Heart left ventricle (tissue), 16 donors: Measurements from ENCODE around the gene ASMTL. TPM values are rescaled to one million over a fixed set of nuclear protein-coding genes. Genes with fewer than 3 reads are reported as not detected.
"Not testable (repeated sequence)": the region's sequence is repeated elsewhere in the genome, so short reads cannot be mapped to it uniquely, and the experiment has no call there.

ENCODE experiments used
- ATAC-seq, 4 donors: fragments of 200-7000 bp; cut with Tn5 transposase; one replicate each; pipeline ENCODE4 v1.9.1; 2020 to 2022; ENCODE audit warnings: moderate library complexity in 4 of 4, mild to moderate bottlenecking in 3 of 4, moderate number of reproducible peaks in 1 of 4
- DNase-seq, 5 donors: peaks; one replicate each; pipeline ENCODE4 v3.0.0-alpha.2; 2020
- H3K27ac ChIP-seq, 12 donors: fragments of 200-600 bp; sonication (generic) in 4 of 12; one replicate each; pipeline versions ENCODE4 v1.5.0 to v1.8.0; 2016 to 2022; ENCODE audit warnings: mild to moderate bottlenecking in 2 of 12
- H3K27me3 ChIP-seq, 9 donors: fragments of 200-600 bp; sonication (generic) in 2 of 9; one replicate each; pipeline versions ENCODE4 v1.5.1 to v1.8.0; 2016 to 2022; ENCODE audit warnings: mild to moderate bottlenecking in 3 of 9
- H3K36me3 ChIP-seq, 9 donors: fragments of 200-600 bp; sonication (generic) in 2 of 9; one replicate each; pipeline versions ENCODE4 v1.5.0 to v1.8.0; 2018 to 2022; ENCODE audit warnings: mild to moderate bottlenecking in 2 of 9
- H3K4me1 ChIP-seq, 12 donors: fragments of 200-600 bp; sonication (generic) in 4 of 12; one replicate each; pipeline versions ENCODE4 v1.5.0 to v1.8.0; 2016 to 2022; ENCODE audit warnings: mild to moderate bottlenecking in 3 of 12
- H3K4me3 ChIP-seq, 12 donors: fragments of 200-600 bp; sonication (generic) in 4 of 12; one replicate each; pipeline versions ENCODE4 v1.5.0 to v1.8.0; 2017 to 2022; ENCODE audit warnings: mild to moderate bottlenecking in 9 of 12, moderate library complexity in 4 of 12
- H3K9me3 ChIP-seq, 12 donors: fragments of 200-600 bp; sonication (generic) in 4 of 12; one replicate each; pipeline versions ENCODE4 v1.5.0 to v1.8.0; 2016 to 2022; ENCODE audit warnings: mild to moderate bottlenecking in 1 of 12
- POLR2A ChIP-seq, 2 donors: fragments of 450-650 bp; IDR thresholded peaks; one replicate each; pipeline ENCODE4 v1.6.1; 2017; ENCODE audit warnings: antibody characterized with exemption in 2 of 2, mild to moderate bottlenecking in 2 of 2, moderate library complexity in 2 of 2
- WGBS, 4 donors: extraction: QIAGEN DNeasy Blood & Tissue Kit in 2 of 4; methylation state at CpG; one replicate each; pipeline versions ENCODE4 v1.1.5 to v1.1.7; 2013 to 2018; 5-methylcytosine and 5-hydroxymethylcytosine counted together
- intact Hi-C, 10 donors: fragments of 100-400 bp; cut with DNase I; formaldehyde crosslinking; loops; one replicate each; pipeline versions ENCODE4 v1.11.1 to v1.14.2; 2022
- polyA plus RNA-seq, 2 donors: library from polyadenylated mRNA; stranded (reverse); fragments of 200-250 nt; gene quantifications; one replicate each; pipeline ENCODE4 v1.2.3, GENCODE V29; 2013
- total RNA-seq, 9 donors: library from RNA; depleted of rRNA in 2 of 9; stranded (reverse); fragments of >200 nt in 2 of 9; fragmentation: NEBNext Ultra II Directional in 3 of 9; extraction: Animal tissue kit (Norgen Biotek cat#: 25700) in 3 of 9; gene quantifications; one replicate each; pipeline versions ENCODE4 v1.1.0 to v1.2.4, GENCODE V29; 2016 to 2023
- TF ChIP-seq, protein P1 (sequence below), 12 donors: fragments of 200-600 bp; sonication (generic) in 4 of 12; IDR thresholded peaks; one replicate each; pipeline versions ENCODE4 v1.5.0 to v1.8.0; 2018 to 2022; ENCODE audit warnings: antibody characterized with exemption in 12 of 12, mild to moderate bottlenecking in 5 of 12
- donor health status: ischemic (EF 13 %, LVEDD 7.1; RV severe dilation, severe dysfunction).
- donor health status: healthy with polysubstance abuse.
- donor health status: DM: no; HTN: yes; CAD: no.
- donor health status: DM: no; HTN: no; CAD: no.
- donor health status: ischemic (EF 25% LVEDD 6.9; RV normal size, moderate dysfunction).
- donor health status: ischemic (EF 25% LVEDD 5.7; RV mildly dilated, moderate dysfunction).
- donor health status: healthy.
- donor health status: DM: yes; HTN: yes; CAD: no.
- donor health status: ischemic (EF 35%, LVEDD 5.7; RV mildly dilated, moderate dysfunction).
- donor health status: nonischemic (EF 11% LVEDD 7.7; RV severe dilation, severe dysfunction).
- donor health status: DM: yes; HTN: yes; CAD: no.
- donor health status: PGD.
- donor health status: ischemic (EF 29% LVEDD 5.4; RV normal size, mild dysfunction).
- donor health status: nonischemic (EF 23%, LVEDD 6.1; RV moderate dilation, normal function).

The ASMTL gene
- total and polyA plus RNA-seq, 11 donors, result 20.2 to 44.6 (median 29.1) TPM

GRCh38 chrX:1475881-1476280 is 23.2 kb upstream of the ASMTL start:
- 100% methylated on average over 1 of the region's 1 CpG for WGBS, 4 donors
- H3K27ac ChIP-seq, result no peak overlapping the region
- peaks cover 0 to 18% (median 12%) of the 10 kb centered on the region in 12 donors for H3K9me3 ChIP-seq
- intact Hi-C loops, result no loop called here
- no peaks in the 10 kb centered on the region for H3K36me3 ChIP-seq
- H3K27me3 ChIP-seq, result no peaks in the 10 kb centered on the region
- TF ChIP-seq POLR2A (IDR thresholded peaks at IDR 0.05), result no peak
- peaks cover 0 to 22% (median 0%) of the 10 kb centered on the region in 12 donors for H3K4me1 ChIP-seq
- ATAC-seq, result no peak
- no peak overlapping the region for H3K4me3 ChIP-seq
- no peak for DNase-seq

- Histone ChIP-seq H3K4me3 (no peak overlapping the region), H3K9me3 (peaks cover 0 to 18% (median 12%) of the 10 kb centered on the region in 12 donors), H3K36me3 (no peaks in the 10 kb centered on the region), H3K27ac (no peak overlapping the region), H3K27me3 (no peaks in the 10 kb centered on the region), H3K4me1 (peaks cover 0 to 18% (median 0%) of the 10 kb centered on the region in 12 donors)
- 92 to 93% (median 93%) methylated on average over 4 of the region's 4 CpGs for WGBS, 4 donors
- DNase-seq, result no peak
- intact Hi-C loops, result no loop called here
- ATAC-seq, result no peak
- TF ChIP-seq, protein P1, sequence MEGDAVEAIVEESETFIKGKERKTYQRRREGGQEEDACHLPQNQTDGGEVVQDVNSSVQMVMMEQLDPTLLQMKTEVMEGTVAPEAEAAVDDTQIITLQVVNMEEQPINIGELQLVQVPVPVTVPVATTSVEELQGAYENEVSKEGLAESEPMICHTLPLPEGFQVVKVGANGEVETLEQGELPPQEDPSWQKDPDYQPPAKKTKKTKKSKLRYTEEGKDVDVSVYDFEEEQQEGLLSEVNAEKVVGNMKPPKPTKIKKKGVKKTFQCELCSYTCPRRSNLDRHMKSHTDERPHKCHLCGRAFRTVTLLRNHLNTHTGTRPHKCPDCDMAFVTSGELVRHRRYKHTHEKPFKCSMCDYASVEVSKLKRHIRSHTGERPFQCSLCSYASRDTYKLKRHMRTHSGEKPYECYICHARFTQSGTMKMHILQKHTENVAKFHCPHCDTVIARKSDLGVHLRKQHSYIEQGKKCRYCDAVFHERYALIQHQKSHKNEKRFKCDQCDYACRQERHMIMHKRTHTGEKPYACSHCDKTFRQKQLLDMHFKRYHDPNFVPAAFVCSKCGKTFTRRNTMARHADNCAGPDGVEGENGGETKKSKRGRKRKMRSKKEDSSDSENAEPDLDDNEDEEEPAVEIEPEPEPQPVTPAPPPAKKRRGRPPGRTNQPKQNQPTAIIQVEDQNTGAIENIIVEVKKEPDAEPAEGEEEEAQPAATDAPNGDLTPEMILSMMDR (IDR thresholded peaks at IDR 0.05), result no peak
- no peak for TF ChIP-seq POLR2A (IDR thresholded peaks at IDR 0.05)
Measured at GRCh38 chrX:1475481-1475880, 22.8 kb upstream of the ASMTL start.

GRCh38 chrX:1474593-1474992 is 21.9 kb upstream of the ASMTL start:
- H3K9me3 ChIP-seq, ATAC-seq, H3K27ac ChIP-seq, H3K36me3 ChIP-seq, H3K4me3 ChIP-seq, H3K27me3 ChIP-seq, intact Hi-C loops, DNase-seq: not testable (repeated sequence)
- H3K4me1 ChIP-seq, result peaks cover 0 to 10% (median 0%) of the 10 kb centered on the region in 12 donors
- 77 to 79% (median 78%) methylated on average over 2 of the region's 2 CpGs for WGBS, 4 donors

DNA sequence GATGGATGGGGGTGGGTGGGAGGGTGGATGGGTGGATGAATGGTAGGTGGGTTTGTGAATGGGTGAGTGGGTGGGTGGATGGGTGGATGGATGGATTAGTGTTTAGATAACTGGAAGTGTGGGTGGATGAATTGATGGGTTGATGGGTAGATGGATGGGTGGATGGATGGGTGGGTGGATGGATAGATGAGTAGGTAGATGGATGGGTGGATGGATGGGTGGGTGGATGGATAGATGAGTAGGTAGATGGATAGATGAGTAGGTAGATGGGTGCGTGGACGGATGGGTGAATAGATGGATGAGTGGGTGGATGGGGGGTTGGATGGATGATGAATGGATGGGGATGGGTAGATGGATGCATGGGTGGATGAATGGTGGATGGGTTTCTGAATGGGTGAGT is 20.3 kb upstream of the ASMTL start:
- Histone ChIP-seq H3K4me3 (no peak overlapping the region), H3K36me3 (no peaks in the 10 kb centered on the region), H3K27me3 (peaks cover 0 to 8% (median 0%) of the 10 kb centered on the region in 9 donors), H3K4me1 (peaks cover 0 to 16% (median 0%) of the 10 kb centered on the region in 12 donors), H3K9me3 (no peaks in the 10 kb centered on the region), H3K27ac (no peak overlapping the region)
- ATAC-seq, result no peak
- no peak for DNase-seq
- intact Hi-C loops, result no loop called here
- 88 to 96% (median 91%) methylated on average over 2 of the region's 2 CpGs for WGBS, 4 donors
- TF ChIP-seq, protein P1 (IDR thresholded peaks at IDR 0.05), result no peak
- no peak for TF ChIP-seq POLR2A (IDR thresholded peaks at IDR 0.05)

DNA sequence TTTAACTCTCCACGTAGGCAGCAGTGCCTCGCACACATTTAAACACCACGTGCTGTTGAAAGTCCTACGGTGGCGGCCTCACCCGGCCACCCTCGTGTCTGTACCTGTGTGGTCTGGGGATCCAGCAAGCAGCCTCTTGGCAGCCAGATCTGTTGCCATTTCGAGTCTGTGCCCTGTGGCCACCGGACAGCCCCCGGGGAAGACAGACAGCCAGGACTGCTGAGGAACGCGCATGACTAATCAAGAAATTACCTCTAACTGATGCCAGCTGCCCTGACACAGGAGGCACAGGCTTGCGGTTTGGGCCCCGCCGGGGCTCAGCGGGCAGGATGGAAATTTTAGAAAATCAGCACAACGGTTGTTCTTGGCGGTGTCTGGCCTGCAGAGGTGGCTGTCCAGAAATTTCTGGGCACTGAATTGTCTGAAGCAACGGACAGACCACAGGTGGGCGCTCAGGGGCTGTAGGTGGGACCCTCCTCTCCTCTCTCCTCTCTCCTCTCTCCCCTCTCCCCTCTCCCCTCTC is 15.6 kb upstream of the ASMTL start:
- TF ChIP-seq, protein P1 (IDR thresholded peaks at IDR 0.05), result no peak
- no peak for TF ChIP-seq POLR2A (IDR thresholded peaks at IDR 0.05)
- Histone ChIP-seq H3K36me3 (peaks cover 0 to 4% (median 0%) of the 10 kb centered on the region in 9 donors), H3K4me3 (peak overlapping the region in 1 of 12 donors; percentile 8), H3K9me3 (no peaks in the 10 kb centered on the region), H3K27me3 (peaks cover 0 to 15% (median 4%) of the 10 kb centered on the region in 9 donors), H3K27ac (peak overlapping the region in 2 of 12 donors; percentile 60 to 83), H3K4me1 (peaks cover 0 to 57% (median 0%) of the 10 kb centered on the region in 12 donors)
- intact Hi-C loops, result loop anchor here in 1 of 10 donors (10.0 kb wide), 1 partner anchor 106 kb away; no protein-coding TSS in a partner anchor
- WGBS, 4 donors, result 76 to 84% (median 78%) methylated on average over 20 of the region's 20 CpGs
- ATAC-seq, result no peak
- peak in 3 of 5 donors; percentile 4 to 54 (median 25) for DNase-seq
